Psoas muscle (tissue), 8 donors: Measurements from ENCODE around the gene ACER2. TPM values are rescaled to one million over a fixed set of nuclear protein-coding genes. Genes with fewer than 3 reads are reported as not detected.

ENCODE experiments used
- ATAC-seq, 4 donors: fragments of 200-7000 bp; cut with Tn5 transposase; one replicate each; pipeline ENCODE4 v1.9.1; 2020; ENCODE audit warnings: moderate library complexity in 3 of 4, mild to moderate bottlenecking in 2 of 4
- DNase-seq, 2 donors: peaks; one replicate each; pipeline ENCODE4 v3.0.0-alpha.2; 2020
- H3K27ac ChIP-seq: fragments of 200-600 bp; one replicate; pipeline ENCODE4 v1.8.0; 2022
- H3K27me3 ChIP-seq, 3 donors: fragments of 200-600 bp in 1 of 3; one replicate each; pipeline versions ENCODE4 v1.6.1 to v1.8.0; 2013 to 2022; ENCODE audit warnings: low read length in 2 of 3, mild to moderate bottlenecking in 2 of 3, moderate library complexity in 1 of 3; ENCODE audit not compliant: insufficient read depth in 3 of 3
- H3K36me3 ChIP-seq, 2 donors: fragments of 200-600 bp in 1 of 2; one replicate each; pipeline versions ENCODE4 v1.6.1 to v1.8.0; 2013 to 2022; ENCODE audit warnings: low read depth in 1 of 2, mild to moderate bottlenecking in 1 of 2, moderate library complexity in 1 of 2; ENCODE audit not compliant: insufficient read depth in 1 of 2
- H3K4me1 ChIP-seq: fragments of 200-600 bp; one replicate; pipeline ENCODE4 v1.8.0; 2022
- H3K4me3 ChIP-seq: fragments of 200-600 bp; one replicate; pipeline ENCODE4 v1.8.0; 2022; ENCODE audit warnings: mild to moderate bottlenecking
- H3K9me3 ChIP-seq: fragments of 200-600 bp; one replicate; pipeline ENCODE4 v1.8.0; 2022
- WGBS, 3 donors: extraction: QIAGEN DNeasy Blood & Tissue Kit; methylation state at CpG; one replicate each; pipeline versions ENCODE4 v1.1.6 to v1.1.7; 2013; 5-methylcytosine and 5-hydroxymethylcytosine counted together
- intact Hi-C, 2 donors: fragments of 100-400 bp; cut with DNase I; formaldehyde crosslinking; loops; one replicate each; pipeline versions ENCODE4 v1.11.0 to v1.14.2; 2022
- polyA plus RNA-seq, 3 donors: library from polyadenylated mRNA; stranded (reverse); fragments of 200-250 nt; gene quantifications; one replicate each; pipeline ENCODE4 v1.2.3, GENCODE V29; 2013
- total RNA-seq, 4 donors: library from RNA; stranded (reverse); fragmentation: NEBNext Ultra II Directional in 2 of 4; extraction: Animal tissue kit (Norgen Biotek cat#: 25700) in 2 of 4; gene quantifications; one replicate each; pipeline versions ENCODE4 v1.2.1 to v1.2.4, GENCODE V29; 2021 to 2023
- TF ChIP-seq, protein P1 (sequence below): fragments of 200-600 bp; IDR thresholded peaks from one replicate; pipeline ENCODE4 v1.8.0; 2022; ENCODE audit warnings: antibody characterized with exemption
- donor health status: healthy with polysubstance abuse.
- donor health status: DM: no; HTN: no; CAD: no; lungs with moderate emphysema.
- donor health status: Bipolar disorder and iron deficiency.
- donor health status: healthy.
- donor health status: DM: yes; HTN: yes; CAD: no.
- donor health status: DM: no; HTN: no; CAD: no.
- donor health status: DM: no; HTN: no; CAD: no.
- donor health status: DM: yes; HTN: yes; CAD: no.

Gene ACER2
- total and polyA plus RNA-seq, 7 donors, result 0.37 to 2.4 (median 1.4) TPM

- intact Hi-C loops, result loop anchor here in 1 of 2 donors (10.0 kb wide), 1 partner anchor 230 kb away; the partner anchor contains the start of gene DENND4C
- peak; percentile 79 to 89 for DNase-seq
- peak; percentile 93 to 98 (median 94) for ATAC-seq
- H3K27me3 ChIP-seq, result no peaks in the 10 kb centered on the region
- WGBS, 3 donors, result 14 to 20% (median 15%) methylated on average over 34 to 49 of the region's 49 CpGs
- peak overlapping the region; percentile 9 for H3K27ac ChIP-seq
- H3K36me3 ChIP-seq, result no peaks in the 10 kb centered on the region
- TF ChIP-seq, protein P1, sequence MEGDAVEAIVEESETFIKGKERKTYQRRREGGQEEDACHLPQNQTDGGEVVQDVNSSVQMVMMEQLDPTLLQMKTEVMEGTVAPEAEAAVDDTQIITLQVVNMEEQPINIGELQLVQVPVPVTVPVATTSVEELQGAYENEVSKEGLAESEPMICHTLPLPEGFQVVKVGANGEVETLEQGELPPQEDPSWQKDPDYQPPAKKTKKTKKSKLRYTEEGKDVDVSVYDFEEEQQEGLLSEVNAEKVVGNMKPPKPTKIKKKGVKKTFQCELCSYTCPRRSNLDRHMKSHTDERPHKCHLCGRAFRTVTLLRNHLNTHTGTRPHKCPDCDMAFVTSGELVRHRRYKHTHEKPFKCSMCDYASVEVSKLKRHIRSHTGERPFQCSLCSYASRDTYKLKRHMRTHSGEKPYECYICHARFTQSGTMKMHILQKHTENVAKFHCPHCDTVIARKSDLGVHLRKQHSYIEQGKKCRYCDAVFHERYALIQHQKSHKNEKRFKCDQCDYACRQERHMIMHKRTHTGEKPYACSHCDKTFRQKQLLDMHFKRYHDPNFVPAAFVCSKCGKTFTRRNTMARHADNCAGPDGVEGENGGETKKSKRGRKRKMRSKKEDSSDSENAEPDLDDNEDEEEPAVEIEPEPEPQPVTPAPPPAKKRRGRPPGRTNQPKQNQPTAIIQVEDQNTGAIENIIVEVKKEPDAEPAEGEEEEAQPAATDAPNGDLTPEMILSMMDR, result peak; percentile 78
- peak overlapping the region; percentile 72 for H3K4me3 ChIP-seq
- no peaks in the 10 kb centered on the region for H3K9me3 ChIP-seq
- H3K4me1 ChIP-seq, result no peaks in the 10 kb centered on the region
Observed at GRCh38 chr9:19464764-19465585, 56.2 kb downstream of the ACER2 start.

DNA sequence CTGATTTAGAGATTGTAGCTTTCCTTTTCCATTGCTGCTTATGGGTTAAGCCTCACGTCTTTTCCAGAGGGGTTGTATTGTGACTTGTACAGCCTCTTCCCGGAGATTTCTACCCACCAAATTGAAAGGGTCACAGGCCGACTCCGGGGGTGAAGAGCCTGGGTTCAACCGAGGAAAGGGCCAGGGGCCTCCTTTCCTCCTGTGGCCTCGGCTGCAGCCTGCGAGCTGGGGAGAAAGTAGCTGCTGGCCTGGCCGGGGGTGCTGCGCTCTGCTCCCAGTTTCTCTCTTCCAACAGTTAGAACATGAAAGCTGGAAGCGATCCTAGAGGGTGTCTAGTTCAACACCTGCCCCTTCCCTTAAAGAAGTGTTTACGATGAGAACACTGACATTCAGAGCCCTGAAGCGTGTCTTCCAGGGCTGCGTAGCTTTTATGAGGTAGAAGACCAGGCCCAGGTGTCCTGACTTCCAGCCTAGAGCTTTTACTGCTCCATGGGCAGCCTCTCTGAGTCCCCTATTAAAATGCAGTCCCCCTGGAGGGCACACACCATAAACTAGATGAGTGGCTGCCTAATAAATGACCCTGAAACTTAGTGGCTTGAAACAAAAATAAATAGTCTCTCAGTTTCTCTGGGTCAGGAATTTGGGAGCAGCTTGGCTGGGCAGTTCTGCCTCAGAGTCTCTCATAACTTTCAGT lies 56.9 kb downstream of the ACER2 start:
- DNase-seq (no peak), ATAC-seq (no peak)
- no peaks in the 10 kb centered on the region for H3K9me3 ChIP-seq
- H3K4me1 ChIP-seq, result no peaks in the 10 kb centered on the region
- H3K27me3 ChIP-seq, result no peaks in the 10 kb centered on the region
- no peaks in the 10 kb centered on the region for H3K36me3 ChIP-seq
- no peak overlapping the region for H3K27ac ChIP-seq
- TF ChIP-seq, protein P1, result no peak
- no peak overlapping the region for H3K4me3 ChIP-seq
- 88 to 91% (median 91%) methylated on average over 13 of the region's 13 CpGs for WGBS, 3 donors
- intact Hi-C loops, result loop anchor here in 1 of 2 donors (10.0 kb wide), 1 partner anchor 231 kb away; the partner anchor contains the start of gene DENND4C

DNA sequence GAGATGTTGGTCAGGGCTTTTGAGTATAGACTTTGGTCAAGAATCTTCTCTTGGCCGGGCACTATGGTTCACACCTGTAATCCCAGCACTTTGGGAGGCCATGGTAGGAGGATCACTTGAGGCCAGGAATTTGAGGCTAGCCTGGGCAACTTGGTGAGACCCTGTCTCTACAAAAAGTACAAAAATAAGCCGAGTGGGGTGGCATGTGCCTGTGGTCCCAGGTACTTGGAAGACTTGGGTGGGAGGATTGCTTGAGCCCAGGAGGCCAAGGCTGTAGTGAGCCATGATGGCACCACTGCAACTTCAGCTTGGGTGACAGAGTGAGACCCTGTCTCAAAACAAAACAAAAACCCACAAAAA lies 57.5 kb downstream of the ACER2 start:
- no peak for DNase-seq
- no peak for ATAC-seq
- Histone ChIP-seq H3K27me3 (no peaks in the 10 kb centered on the region), H3K27ac (no peak overlapping the region), H3K4me3 (no peak overlapping the region), H3K36me3 (no peaks in the 10 kb centered on the region), H3K9me3 (no peaks in the 10 kb centered on the region), H3K4me1 (no peaks in the 10 kb centered on the region)
- 88 to 96% (median 96%) methylated on average over 2 of the region's 2 CpGs for WGBS, 3 donors
- intact Hi-C loops, result loop anchor here in 1 of 2 donors (10.0 kb wide), 1 partner anchor 231 kb away; the partner anchor contains the start of gene DENND4C
- TF ChIP-seq, protein P1, result no peak

DNA sequence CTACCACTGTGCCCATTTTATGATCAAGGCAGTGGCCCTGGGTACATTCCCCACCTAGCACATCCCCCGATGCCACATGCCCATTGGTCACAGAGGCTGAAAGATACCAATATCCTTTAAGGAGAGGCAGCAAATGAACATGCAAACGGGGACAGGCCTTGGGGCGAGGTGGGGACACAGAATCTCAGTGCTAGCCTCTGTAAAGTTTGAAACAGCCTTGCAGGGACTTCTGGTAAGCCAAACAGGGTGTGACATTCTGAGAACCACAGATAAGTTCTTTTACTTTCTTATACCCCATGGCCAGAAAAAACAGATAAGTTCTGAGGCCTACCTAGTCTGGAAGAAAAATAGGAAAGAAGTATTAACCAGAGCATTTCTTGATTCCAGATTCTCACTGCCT lies 60.5 kb downstream of the ACER2 start:
- ATAC-seq, result no peak
- H3K27ac ChIP-seq, result no peak overlapping the region
- TF ChIP-seq, protein P1, result no peak
- H3K36me3 ChIP-seq, result no peaks in the 10 kb centered on the region
- no peak overlapping the region for H3K4me3 ChIP-seq
- no peaks in the 10 kb centered on the region for H3K9me3 ChIP-seq
- WGBS, 3 donors, result 89 to 99% (median 92%) methylated on average over 3 of the region's 3 CpGs
- intact Hi-C loops, result loop anchor here in 1 of 2 donors (10.0 kb wide), 1 partner anchor 234 kb away; the partner anchor contains the start of gene DENND4C
- H3K27me3 ChIP-seq, result no peaks in the 10 kb centered on the region
- no peaks in the 10 kb centered on the region for H3K4me1 ChIP-seq
- no peak for DNase-seq
